ENCODE data around the gene ARFRP1.

ARFRP1 gene

GRCh38 chr20:63690003-63690897 is 17.5 kb downstream of the ARFRP1 start:
- no peak for DNase-seq

DNA sequence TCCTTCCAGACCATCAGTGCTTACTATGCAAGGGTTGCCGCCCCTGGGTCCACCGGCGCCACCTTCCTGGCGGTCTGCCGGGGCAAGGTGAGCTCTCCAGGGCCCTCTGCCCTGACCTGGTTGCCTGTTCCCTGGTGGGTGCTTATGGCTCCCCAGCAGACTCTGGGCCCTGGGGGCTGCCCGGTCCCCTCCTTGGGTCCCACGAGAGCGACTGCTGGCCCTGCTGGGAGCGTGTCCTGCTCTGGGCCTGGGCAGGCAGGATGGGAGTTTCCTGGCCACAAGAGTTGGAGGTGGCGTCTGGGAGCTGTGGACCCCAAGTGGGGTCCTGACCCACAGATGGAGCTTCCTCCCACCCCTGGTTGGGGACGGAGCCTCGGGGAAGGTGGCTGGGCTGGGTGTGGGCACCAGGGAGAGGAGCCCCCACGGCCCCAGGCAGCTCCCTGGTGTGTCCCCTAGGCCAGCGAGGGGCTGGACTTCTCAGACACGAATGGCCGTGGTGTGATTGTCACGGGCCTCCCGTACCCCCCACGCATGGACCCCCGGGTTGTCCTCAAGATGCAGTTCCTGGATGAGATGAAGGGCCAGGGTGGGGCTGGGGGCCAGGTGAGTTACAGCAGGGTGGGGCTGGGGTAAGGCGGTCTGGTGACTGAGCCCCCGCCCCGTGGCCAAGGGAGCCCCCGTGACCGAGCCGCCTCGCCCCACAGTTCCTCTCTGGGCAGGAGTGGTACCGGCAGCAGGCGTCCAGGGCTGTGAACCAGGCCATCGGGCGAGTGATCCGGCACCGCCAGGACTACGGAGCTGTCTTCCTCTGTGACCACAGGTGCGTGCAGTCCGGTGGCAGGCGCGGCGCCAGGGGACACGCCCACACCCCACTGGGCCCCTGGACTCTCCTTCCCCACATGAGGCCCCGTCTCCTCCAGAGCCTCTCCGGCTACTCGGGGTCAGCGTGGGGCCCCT is 18.5 kb downstream of the ARFRP1 start:
- DNase-seq: no peak

DNA sequence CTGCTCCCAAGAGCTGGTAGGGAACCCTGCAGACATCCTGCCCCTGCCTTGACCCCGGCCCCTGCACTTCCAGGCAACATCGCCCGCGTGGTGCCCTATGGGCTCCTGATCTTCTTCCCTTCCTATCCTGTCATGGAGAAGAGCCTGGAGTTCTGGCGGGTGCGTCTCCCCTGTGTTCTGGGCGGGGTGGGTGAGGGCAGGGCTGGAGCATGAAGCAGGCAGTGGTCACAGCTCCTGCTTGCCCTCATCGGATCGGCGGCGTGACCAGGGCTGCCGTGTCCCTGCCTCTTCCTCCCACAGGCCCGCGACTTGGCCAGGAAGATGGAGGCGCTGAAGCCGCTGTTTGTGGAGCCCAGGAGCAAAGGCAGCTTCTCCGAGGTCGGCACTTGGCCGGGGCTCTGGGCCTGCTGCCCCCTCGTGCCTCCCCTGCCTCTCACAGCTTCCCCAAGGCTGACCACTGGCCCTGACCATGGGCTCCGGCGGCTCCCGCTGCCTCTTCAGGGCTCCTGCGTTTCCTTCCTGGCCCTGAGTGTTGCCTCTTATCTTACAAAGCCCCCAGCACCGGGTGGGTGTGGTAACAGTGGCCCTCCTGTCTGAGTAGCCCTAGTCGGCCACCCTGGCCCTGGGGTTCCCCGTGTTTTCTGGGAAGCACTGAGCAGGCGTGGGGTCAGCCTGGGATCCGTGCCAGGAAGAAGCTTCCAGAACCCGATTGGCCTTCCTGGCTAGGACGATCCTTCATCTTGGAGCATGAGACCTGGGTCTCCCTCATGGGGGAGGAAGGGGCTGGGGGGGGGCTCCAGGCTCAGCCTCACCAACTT is 19.3 kb downstream of the ARFRP1 start:
- DNase-seq: no peak

GRCh38 chr20:63687419-63688178 is 20.2 kb downstream of the ARFRP1 start:
- no peak for DNase-seq

DNA sequence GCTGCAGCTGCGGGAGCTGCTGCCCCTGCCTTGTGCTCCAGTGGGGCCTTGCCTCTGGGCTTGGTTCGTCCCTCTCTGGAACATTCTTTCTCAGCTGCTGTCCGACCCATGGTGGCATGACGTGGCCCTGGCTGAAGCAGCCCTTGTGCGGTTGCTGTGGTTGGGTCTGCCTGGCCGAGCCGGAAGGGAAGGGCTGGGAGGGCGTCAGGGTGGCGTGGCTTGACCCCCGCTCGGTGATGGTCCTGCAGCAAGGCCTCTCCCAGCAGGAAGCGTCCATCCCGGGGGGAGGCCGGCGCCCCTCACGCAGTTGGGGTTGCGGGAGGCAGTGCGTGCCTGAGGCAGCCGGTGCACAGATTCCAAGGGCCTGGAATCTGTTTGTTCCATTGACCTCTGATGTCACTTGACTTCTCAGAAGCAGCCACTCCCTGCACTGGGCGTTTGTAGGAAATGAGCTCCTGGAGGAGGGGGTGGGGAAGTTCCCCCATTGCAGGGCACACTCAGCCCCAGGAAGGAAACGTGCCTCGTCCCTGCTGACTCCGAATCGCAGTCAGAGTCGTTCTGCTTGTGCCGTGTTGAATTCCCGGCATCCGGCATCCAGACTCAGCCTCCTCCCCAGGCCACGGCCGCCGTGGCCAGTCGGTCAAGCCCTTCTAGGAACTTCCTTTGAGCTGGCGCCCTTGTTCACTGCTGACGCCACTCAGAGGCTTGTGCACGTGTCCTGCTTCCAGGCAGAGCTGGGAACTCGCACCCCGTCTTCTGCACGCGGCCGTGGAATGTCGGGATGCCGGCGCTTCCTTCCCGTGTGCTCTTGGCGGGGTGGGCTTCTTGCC is 21.1 kb downstream of the ARFRP1 start:
- no peak for DNase-seq

- no peak for DNase-seq
Observed at GRCh38 chr20:63686094-63686491, 21.7 kb downstream of the ARFRP1 start.

GRCh38 chr20:63685269-63686026 is 22.3 kb downstream of the ARFRP1 start:
- no peak for DNase-seq

- DNase-seq: no peak
Observed at GRCh38 chr20:63682384-63683139, 25.2 kb downstream of the ARFRP1 start.

DNA sequence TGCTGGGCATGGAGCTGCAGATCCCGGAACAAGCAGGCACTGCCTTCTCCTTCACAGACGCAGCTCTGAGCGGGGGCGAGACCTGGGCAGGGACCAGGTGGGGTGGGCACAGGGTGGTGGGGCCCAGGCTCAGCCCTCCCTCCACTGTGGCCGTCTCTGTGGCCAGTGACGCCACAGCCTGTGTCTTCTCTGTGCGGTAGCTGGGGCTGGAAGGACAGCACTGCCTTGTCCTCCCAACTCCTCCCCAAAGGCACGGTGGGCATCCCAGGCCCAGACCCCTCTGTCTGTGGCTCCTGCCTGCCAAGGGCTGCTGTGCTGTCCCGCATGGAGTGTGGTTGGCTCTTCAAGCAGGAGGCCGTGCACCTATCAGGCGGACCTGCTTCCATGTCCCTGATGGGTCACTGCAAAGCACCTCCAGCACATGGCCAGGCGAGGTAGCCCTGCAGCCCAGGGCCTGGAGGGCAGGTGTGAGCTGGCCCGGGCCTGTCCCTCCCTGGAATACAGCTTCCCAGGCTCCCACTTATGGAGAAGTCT is 26.1 kb downstream of the ARFRP1 start:
- DNase-seq: no peak

GRCh38 chr20:63680857-63681608 is 26.7 kb downstream of the ARFRP1 start:
- DNase-seq: no peak

GRCh38 chr20:63680427-63680826 is 27.3 kb downstream of the ARFRP1 start:
- DNase-seq: no peak

- DNase-seq: no peak
Observed at GRCh38 chr20:63679799-63680305, 27.9 kb downstream of the ARFRP1 start.

DNA sequence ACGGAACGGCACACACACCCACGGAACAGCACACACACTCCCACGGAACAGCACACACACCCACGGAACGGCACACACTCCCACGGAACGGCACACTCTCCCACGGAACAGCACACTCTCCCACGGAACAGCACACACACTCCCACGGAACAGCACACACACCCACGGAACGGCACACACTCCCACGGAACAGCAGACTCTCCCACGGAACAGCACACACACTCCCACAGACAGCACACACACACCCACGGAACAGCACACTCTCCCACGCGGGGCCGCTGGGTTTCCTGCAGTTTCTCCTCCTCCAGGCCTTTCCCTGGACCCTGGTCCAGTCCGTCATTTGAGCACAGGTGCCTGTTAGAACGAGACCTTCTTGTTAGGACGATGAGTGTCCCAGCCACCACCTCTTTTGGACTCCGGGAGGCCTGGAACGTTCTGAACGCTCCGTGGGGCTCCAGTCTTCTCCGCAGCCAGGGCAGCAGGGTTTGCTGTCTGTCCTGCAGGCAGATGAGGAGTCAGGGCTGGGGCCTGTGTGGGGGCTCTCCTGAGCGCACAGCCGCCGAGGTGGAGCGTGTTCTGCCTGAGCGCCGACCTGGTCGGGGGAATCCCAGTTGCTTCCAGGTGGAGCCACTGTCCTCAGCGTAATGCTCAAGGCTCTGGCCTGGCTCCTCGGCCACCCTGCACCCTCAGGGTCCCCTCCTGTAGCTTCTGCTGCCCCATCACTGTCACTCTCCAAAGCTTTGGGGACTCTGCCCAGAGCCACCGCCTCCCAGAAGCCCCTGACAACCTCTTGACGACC is 28.9 kb downstream of the ARFRP1 start:
- no peak for DNase-seq

DNA sequence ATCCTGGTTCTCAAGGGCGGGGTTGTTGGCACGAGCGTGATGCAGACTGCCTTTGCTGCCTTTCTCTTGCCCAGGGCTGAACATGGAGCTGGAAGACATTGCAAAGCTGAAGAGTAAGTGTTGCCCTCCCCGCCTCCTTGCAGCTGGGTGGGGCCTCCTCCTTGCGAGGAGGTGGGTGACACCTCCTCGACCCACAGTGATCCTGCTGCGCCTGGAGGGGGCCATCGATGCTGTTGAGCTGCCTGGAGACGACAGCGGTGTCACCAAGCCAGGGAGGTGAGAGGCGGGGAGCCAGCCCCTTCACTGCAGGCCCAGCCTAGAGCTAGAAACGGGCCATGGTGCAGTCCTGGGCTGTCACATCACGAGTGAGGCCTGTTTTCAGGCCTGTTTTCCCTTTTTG is 29.7 kb downstream of the ARFRP1 start:
- DNase-seq: no peak

- no peak for DNase-seq
Observed at GRCh38 chr20:63675681-63676368, 32.0 kb downstream of the ARFRP1 start.

DNA sequence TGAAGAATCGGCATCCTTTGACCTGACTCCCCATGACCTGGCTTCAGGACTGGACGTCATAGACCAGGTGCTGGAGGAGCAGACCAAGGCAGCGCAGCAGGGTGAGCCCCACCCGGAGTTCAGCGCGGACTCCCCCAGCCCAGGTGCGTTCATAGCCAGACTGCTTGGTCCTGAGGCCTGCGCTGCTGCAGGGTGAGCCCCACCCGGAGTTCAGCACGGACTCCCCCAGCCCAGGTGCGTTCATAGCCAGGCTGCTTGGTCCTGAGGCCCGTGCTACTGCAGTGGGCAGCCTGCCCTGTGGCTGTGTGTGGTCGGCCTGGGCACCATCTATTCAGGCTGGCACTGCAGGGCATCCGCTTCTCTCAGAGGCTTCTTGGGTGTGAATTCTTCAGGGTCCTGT is 33.8 kb downstream of the ARFRP1 start:
- no peak for DNase-seq

- no peak for DNase-seq
Observed at GRCh38 chr20:63672666-63673065, 35.1 kb downstream of the ARFRP1 start.

All from NCI-H1048 (cell line).